HT1080 (cell line): ENCODE measurements around the gene ZBTB17. TPM values are rescaled to one million over a fixed set of nuclear protein-coding genes. Genes with fewer than 3 reads are reported as not detected.

ENCODE experiments used
- DNase-seq: peaks from one replicate; pipeline ENCODE4 v3.0.0-alpha.2; 2015; ENCODE audit warnings: low read depth
- total RNA-seq: library from RNA; depleted of rRNA; stranded (reverse); fragments of >200 nt; shearing (Covaris generic); gene quantifications from 2 replicates; pipeline ENCODE4 v1.2.3, GENCODE V29; 2014

Gene ZBTB17
- total RNA-seq, 1 experiment from 2014 or later, result 40.0 TPM

DNA sequence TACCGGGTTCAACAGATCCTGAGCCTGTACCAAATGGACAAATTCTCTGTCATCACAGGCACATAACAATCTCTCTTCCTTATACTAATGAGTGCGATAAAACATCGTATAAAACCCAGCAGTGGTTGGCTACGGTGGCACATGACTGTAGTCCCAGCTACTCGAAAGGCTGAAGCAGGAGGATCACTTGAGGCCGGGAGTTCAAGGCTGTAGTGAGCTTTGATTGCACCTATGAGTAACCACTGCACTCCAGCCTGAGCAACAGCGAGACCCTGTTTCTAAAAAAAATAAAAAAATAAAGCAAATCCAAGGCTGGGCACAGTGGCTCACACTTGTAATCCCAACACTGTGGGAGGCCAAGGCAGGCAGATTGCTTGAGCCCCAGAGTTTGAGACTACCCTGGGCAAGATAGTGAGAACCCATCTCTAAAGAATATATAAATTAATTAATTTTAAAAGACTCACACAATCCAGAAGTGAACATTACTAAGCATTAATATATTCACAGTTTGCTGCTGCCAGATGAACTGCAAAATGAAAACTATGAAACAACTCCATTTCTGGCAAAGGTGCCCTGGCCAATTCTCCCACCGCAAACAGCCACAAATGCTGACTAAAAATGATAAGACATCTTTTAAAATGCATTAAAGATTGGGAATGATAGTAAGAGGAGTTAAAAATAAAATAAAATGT is 13.1 kb downstream of the ZBTB17 start:
- DNase-seq, result no peak

- DNase-seq, result no peak
These were observed 13.7 kb downstream of the ZBTB17 start for GRCh38 chr1:15962176-15962575.

DNA sequence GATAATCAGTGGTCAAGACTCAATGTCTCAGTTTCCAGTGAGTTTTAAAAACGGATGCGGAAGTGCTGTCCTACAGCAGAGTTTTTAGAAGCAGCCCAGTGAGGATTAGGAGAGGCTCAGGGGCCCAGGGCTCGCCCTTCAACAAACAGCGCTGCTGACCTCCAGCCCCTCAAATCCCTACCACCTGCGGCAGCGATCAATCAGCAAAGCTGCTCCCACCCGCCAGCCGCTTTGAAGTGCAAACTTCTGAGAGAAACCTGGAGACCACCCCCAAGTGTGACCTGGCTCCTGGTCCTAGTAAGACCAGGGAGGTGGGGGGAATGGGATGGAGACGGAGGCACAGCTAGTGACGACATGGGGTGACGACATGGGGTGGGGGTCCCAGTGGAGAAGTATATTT is 14.4 kb downstream of the ZBTB17 start:
- no peak for DNase-seq

DNA sequence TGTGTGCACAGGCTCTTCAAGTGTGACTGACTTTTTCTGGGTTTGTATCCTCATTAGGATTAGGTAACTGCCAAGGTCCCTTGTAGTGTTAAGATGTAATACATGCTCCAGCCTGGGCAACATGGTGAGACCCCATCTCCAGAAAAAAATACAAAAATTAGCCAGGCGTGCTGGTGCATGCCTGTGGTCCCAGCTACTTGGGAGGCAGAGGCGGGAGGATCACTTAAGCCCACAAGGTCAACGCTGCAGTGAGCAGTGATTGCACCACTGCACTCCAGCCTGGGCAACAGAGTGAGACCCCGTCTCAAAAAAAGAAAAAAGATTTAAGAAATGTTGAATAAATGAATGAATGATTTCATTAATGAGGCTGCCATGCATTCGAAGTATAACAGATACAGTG is 15.1 kb downstream of the ZBTB17 start:
- no peak for DNase-seq

DNA sequence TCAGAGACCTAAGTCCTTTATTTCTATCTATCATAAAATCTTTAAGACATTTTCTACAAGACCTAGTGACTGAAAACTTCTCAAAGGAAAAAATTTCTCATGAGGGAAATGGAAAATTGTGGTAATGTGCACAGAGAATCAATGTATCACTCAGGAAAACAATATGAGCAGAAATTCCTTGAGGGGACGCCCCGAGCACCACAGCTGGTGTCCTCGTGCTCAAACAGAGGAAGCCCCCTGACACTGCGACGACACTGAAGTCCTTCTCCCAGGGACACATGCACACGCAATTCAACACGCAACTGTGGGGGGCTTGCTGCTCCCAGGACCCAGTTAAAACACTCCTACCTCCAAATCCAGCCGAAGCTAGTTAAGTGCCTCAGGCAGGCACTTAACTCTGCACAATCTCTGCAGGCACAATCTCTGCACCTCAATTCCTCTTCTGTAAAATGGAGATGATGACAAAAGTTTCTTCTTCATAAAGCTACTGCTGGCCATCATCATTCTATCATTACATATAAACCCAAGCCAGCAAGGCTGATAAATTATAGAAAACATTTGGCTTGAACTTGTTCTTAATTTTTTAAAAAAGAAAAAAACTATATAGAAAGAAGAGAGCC is 16.0 kb downstream of the ZBTB17 start:
- no peak for DNase-seq

- no peak for DNase-seq
These were observed 16.5 kb downstream of the ZBTB17 start for GRCh38 chr1:15959424-15959823.

GRCh38 chr1:15958793-15959192 is 17.1 kb downstream of the ZBTB17 start:
- DNase-seq, result no peak

- DNase-seq, result no peak
These were observed 17.8 kb downstream of the ZBTB17 start for GRCh38 chr1:15958111-15958510.

DNA sequence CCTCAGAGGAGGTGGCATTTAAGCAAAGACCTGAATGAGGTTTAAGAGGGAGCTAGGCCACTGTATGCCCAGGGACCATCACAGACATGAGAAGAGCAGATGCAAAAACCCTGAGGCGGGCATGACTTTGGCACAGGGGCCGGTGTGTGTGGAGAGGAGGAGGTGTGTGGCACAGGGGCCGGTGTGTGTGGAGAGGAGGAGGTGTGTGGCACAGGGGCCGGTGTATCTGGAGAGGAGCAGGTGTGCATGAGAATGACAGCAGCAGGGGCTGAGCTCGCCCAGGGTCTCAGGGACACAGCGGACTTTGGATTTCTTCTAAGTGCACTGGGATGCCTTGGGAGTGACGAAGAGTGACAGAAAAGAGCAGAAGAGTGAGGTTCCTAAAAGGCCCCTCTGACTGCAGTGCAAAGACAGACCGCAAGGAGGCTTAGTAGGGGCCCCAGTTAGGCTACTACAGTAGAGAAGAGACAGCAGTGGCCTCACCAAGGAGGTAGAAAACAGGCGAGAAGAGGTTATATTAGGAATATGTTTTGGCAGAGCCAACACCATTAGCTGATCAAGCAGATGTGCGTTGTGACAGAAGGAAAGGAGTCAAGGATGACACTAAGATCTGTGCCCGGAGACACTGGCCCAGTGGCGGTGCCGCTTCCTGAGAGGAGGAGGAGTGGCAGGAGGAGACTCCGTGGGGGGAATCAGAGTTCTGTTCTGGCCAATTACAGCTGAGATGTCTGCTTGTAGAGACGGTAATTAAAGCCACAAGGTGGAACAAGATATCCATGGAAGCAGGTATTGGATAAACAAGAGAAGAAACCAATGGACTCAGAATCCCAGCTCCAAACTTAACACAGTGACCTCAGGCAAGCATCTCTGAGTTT is 18.4 kb downstream of the ZBTB17 start:
- no peak for DNase-seq

DNA sequence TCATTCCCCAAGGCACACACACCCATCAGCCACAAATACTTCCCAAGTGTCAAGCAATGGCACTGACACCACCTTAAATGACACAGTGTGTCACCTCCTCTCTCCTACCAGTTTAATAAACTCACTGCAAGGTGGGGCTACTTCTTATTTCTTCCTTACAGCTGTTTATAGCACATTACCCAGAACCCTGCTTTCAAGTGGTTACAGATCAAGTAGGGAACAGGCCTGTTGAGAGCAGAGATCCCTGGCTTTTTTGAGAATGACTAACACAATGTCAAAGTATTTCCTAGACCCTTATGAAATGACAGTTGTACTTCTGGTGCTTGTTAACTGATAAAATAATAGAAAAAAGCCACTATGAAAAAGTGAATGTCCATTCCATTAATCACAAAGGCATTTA is 19.8 kb downstream of the ZBTB17 start:
- no peak for DNase-seq

GRCh38 chr1:15955552-15955951 is 20.3 kb downstream of the ZBTB17 start:
- DNase-seq, result no peak

GRCh38 chr1:15954316-15954715 is 21.6 kb downstream of the ZBTB17 start:
- DNase-seq, result no peak

DNA sequence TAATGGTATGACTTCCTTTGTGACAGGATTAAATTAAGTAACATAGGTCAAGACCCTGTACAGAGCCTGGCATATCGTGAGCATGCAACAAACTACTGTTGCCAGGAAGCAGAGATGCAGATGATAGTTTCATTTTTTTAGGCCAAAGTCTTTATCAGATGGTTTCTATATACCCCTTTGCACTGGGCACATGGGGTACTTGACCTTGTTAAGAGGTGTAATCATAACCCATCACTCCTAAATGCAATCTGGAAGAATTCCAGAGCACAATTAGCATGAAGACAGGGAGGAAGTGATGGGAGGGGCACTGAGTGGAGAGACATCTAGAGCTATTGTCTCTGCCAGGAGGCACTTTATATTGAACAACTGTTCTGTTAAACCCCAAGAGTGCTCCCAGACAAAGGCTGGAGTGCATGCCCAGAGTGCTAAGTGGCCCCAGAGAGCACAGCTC is 22.1 kb downstream of the ZBTB17 start:
- DNase-seq, result no peak

GRCh38 chr1:15953294-15953771 is 22.6 kb downstream of the ZBTB17 start:
- no peak for DNase-seq

GRCh38 chr1:15952317-15953258 is 23.3 kb downstream of the ZBTB17 start:
- DNase-seq, result peak; percentile 99

DNA sequence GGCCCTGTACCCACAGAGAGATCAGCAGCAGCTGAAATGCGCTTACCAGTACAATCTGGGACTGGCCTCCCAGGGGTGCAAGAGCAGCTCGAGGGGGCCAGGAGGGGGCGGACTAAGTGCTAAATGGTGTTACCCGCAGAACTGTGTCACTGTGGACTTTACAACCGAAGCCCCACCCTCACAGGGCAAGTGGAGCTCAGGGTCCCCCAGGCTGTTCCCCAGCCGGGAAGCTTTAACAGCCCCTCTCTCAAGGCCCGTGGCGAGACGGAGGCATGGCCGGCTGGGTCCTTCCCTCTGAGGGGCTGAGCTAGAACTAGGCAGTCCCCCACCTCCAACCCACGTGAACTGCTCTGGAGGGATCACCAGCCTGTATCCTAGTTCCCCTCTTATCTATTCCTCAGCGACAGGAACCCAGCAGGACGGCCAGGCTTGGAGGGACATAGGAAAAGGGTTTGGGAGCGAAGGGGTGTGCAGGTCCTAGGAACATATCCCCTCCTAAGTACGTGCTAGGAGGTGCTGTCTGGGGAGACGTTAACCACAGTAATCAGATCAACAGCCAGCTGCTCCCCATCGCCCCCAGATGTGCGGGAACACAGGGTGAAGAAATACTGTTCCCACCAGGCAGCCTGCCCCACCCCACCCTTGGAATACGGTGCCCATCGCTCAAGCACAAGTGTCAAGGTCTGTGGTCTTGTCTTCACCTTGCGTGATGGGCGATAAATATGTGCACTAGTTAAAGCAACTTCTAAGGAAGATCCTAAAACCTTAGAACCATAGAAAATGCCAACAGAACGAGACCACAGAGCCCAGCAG is 24.4 kb downstream of the ZBTB17 start:
- DNase-seq, result no peak

- no peak for DNase-seq
These were observed 25.1 kb downstream of the ZBTB17 start for GRCh38 chr1:15950763-15951295.

- DNase-seq, result no peak
These were observed 25.6 kb downstream of the ZBTB17 start for GRCh38 chr1:15950302-15950701.

DNA sequence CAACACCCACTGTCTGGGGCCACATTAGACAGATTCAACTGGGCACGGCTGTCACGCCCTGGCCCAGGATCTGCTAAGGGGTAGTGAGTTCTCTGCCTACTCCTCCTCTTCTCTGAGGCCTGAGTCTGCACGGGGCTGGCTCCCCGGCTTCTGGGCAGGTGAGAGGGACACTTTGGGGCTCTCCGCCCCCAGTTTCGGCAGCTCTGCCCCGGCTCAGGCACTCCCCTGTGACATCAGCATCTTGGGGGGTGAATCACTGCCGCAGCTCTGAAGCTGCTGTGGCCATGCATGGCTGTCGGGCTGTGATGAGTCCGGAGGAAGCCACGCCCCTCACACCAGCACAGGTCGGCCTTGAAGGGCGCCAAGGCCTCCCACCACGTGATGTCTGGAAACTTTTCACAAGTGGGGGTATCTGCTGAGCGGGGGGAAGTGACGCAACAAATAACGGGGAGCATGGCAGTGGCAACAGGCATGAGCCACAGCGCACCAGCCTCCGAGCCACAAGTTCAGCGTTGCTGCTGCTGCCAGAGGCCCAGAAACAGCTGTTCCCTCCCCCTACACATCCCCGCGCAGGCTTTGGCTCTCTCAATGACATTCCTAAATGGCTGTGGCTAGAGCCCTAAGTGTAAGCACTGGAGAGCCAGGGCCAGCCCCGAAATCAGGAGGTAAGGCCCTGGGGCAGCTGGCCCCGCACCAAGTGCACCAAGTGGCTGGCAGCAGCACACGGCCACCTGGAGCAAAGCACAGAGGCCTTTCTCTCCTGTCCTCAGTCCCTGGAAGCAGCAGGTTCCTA is 26.3 kb downstream of the ZBTB17 start:
- DNase-seq, result peak; percentile 94
